Stimulated activated CD8-positive, alpha-beta memory T cell treated with anti-CD3 and anti-CD28 coated beads, Interleukin-15, amount 100 ng/mL, for 1 hour (primary cell): Measurements from ENCODE around the gene PPP2R2C.

ENCODE experiments used
- DNase-seq: peaks from one replicate; pipeline ENCODE4 v3.0.0-alpha.2; 2020; ENCODE audit warnings: low read depth

The PPP2R2C gene

GRCh38 chr4:6494431-6495295, 22.2 kb upstream of the PPP2R2C start:
- no peak for DNase-seq

DNA sequence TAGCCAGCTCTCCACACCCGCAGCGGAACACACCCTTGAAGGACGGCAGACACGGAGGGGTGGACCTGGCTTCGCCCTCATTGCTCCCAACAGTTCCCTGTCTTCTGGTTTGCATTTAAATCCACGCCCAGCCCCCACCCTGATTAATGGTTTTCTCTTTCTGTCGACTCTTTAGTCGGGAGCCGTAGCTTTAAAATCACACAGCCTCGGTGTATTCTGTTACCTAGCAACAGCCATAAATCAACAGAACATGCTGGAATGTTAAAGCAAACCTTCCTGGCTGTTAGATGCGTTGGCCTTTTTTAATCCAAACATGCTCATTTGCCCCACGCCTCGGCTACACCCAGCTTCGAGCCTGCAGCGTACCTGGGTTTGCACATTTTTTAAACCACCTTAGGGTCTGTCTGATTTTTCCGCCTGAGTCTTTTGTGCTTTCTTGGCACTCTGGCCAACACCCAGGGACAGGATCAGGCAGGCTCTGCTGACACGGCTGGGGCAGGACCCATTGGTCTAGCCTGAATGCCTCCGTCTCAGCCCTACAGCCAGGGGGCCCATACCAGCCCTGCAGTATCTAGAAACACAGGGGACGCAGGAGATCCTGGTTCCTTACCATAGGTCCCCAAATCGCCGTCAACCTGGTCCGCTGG, 21.4 kb upstream of the PPP2R2C start:
- DNase-seq = no peak

DNA sequence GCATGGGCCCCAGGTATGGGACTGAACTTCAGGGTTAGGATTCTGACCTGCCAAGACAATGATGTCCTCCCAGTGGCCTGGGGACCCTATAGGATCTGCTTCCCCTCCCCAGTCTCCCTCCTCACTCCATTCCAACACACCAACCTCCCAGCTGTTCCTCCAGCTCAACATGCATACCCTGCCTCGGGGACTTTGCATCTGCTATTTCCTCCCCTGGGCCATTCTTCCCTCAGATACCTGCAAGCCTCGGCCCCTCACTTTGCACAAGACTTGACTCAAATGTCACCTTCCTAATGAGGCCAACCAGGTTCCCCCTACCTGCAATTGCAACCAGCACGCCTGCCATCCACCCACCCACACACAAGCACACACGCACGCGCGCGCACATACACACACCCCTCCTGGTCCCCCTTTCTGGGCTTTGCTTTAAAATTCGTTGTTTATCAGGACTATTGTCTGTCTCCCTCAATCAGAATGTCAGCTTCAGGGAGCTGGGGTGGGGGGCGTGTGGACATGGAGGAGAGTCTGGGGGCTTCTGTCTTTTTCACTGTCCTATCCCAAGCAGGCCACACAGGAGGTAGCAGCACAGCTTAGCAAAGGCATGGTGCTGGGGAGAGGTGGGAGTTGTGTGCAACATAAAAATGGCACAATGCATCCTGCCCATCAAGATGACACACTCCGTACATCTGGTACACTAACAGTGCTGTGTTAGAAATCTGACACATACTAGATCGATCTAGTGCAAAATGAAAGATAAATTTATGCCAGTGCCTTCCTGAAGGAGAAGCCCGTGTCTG, 20.6 kb upstream of the PPP2R2C start:
- no peak for DNase-seq

DNA sequence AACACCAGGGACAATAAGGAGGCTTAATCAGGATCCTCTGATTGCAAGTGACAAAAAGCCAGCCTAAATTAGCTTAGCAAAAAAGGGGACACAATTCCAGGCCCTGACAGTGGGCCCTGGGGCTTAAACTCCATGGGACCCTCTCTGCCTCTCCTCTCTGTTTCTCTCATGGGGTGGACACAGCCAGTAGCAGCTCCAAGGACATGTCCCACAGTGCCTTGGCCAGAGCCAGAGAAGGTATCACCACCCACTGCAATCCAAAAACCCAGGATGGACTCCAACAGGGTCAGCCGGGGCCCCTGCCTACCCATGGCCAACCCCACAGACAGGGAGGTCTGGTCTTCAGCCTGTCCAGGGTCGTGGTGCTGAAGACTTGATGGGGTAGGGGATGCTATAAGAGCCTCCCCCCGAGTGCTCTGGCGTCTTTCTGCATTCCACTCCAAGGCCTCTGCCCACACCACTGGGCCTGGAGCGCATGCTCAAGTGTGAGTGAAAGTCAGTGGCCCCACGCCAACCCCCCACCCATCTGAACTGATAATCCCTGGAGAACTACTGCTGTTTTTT, 19.7 kb upstream of the PPP2R2C start:
- no peak for DNase-seq

- DNase-seq = no peak
These were observed 18.8 kb upstream of the PPP2R2C start for GRCh38 chr4:6491235-6491634.

- no peak for DNase-seq
These were observed 17.5 kb upstream of the PPP2R2C start for GRCh38 chr4:6489927-6490326.

DNA sequence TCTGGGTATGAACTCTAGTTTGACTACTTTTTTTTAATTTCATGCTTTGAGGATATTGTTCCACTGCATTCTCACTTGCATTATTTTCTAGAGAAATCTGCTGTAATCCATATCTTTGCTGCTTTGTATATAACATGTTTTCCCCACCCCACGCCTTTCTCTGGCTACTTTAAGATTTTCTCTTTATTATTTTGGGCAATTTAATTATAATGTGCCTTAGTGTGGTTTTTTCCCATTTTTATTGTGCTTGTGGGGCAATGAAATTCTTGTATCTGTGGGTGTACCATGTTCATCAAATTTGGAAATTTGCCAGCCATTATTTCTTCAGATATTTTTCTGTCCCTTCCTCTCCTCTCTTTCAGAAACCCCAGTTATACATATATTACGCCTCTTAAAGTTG, 15.1 kb upstream of the PPP2R2C start:
- no peak for DNase-seq

- DNase-seq = no peak
These were observed 8.2 kb upstream of the PPP2R2C start for GRCh38 chr4:6480534-6481088.

DNA sequence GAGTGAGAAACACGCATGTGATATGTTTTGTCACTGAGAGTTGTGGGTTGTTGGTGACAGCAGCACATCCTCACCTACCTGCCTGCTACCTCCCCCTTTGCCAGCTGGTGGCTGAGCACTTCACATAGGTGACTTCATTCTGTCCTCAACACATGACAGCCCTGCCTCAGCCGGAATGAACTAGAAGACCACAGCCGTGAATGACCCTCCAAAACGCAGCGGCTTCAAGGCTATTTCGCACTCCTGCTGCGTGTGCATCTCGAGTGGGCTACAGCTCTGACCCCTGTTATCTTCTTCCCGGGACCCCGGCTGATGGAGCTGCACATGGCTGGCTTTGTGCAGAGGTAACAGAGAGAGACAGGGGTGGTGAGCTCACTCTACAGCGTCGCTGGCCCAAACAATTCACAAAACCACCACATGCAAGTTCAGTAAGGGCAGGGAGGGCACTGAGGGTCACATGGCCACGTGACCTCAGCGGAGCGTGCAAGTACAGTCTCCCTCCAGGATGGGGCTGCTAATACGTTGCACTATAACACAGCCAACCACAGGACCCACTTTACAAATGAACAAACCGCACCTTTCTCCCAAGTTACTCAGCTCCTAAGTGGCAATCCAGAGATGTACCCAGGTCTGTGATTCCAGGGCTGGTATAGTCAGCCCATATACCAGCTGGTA, 6.3 kb upstream of the PPP2R2C start:
- DNase-seq = no peak

DNA sequence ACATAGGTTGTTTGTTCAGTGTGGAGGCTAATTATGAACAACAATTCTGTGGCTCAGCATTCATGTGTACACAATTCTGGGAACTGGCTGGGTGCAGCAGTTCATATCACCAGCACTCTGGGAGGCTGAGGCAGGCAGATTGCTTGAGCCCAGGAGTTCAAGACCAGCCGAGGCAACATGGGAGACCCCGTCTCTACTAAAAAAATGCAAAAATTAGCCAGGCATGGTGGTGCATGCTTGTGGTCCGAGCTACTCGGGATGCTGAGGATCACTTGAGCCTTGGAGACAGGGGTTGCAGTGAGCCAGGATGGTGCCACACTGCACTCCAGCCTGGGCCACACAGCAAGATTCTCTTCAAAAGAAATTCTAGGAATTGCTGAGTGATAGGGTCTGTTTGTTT, 4.5 kb upstream of the PPP2R2C start:
- no peak for DNase-seq

GRCh38 chr4:6475492-6476020, 3.1 kb upstream of the PPP2R2C start:
- no peak for DNase-seq

DNA sequence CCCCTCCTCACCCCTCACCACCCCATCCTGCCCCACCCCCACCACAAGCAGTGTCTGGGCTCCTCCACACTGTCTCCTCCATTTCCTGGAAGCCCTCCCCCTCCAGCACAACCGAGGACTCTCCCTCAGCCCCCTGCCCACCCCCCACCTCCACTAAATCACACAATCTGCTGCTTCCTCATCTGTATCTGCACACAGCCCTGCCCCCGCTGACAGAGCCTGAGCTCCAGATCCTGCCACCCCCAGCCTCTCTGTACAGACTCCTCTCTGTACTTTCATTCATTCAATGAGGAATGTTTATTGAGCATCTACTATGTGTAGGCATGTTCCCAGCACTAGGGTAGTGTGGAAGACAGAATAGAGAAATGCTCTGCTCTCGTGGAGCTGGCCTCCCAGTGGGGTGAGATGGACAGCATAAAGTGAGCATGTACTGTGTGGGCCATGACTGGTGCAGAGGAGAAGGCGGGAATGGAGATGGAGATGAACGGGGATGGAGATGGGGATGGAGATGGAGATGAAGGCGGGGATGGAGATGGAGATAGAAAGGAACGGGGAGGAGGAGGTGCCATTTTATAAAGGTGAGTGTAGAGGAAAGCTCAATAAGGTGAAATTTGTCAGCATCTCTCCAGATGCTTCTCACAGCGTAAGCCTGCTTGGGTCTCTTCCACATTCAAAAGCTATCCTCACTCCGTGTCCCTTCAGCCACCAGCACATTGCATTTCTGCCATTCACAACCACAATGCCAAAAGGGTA, 2.5 kb upstream of the PPP2R2C start:
- no peak for DNase-seq

GRCh38 chr4:6474053-6474568, 1.7 kb upstream of the PPP2R2C start:
- no peak for DNase-seq

DNA sequence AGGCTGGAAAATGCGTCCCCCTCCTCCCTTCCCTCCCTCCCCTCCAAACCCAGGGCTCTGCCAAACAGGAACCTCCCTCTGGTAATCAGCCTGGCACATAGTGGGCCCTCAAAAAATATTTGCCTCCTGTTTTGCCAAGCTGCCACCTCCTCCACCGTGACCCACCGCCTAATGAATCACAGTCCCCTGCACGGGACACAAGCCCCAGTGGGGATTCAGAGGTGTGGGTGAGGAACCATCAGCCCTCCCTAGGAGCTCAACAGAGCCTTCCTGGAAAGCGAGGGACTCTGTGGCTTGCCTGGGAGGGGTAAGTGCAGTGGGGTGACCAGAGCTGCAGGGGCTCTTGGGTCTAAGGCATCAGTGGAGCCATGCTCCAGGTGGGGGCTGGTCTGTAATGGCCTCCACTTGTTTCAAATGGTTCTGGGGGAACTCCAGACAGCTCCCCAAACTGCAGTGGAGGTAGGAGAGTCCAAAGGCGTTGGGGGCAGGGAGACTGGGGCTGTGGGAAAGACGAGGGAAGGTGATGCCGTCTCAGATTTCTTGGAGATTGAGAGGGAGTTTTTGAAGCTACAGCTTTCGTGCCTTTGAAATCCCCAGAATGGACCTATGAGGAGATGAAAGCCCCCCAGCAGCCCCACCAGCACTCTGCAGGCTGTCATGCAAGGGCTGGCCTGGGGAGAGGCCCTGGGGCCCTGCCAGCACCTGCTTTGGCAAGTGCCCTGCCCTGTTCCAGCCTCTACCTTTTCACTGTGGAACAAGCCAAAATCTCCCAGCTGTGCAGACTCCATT, 1.0 kb upstream of the PPP2R2C start:
- DNase-seq = no peak

GRCh38 chr4:6472008-6472386, 417 bp downstream of the PPP2R2C start:
- DNase-seq = no peak

DNA sequence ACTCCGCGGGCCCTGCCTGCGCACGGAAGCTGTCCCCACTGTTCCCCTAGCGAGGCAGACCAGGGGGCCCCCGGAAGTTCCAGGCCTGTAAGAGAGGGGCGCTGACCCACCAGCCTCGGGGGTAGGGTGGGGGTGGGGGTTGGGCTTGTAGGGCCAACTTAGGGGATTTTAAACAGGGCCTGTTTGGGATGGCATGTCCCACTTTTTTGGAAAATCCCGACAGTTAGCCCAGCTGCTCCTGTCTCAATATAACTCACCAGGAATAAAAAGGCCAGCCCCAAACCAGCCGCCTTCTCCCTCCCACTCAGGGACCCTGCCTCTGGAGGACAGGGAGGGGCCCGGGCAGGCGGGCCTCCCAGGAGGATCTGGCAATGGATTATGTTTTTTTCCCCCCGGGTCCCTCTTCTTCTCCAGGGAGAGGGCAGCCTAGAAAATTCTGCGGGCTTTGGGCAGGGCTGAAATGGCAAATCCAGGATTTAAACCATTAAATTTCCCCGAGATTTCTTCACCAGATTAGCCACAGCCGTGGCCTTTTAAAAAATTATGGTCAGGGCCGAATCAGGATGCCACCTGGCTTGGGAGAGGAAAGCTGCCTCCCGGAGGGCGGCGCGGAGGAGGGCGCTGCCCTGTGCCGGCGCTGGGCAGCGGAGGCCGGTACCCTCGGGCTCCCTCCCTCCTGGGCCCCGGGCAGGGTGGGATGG, 957 bp downstream of the PPP2R2C start:
- no peak for DNase-seq

GRCh38 chr4:6470502-6471306, 1.7 kb downstream of the PPP2R2C start:
- no peak for DNase-seq

- no peak for DNase-seq
These were observed 2.4 kb downstream of the PPP2R2C start for GRCh38 chr4:6469898-6470501.
